Body of pancreas (tissue), 4 donors: ENCODE data around the gene LRSAM1. TPM values are rescaled to one million over a fixed set of nuclear protein-coding genes. Genes with fewer than 3 reads are reported as not detected.

Source experiments
- ATAC-seq: fragments of 150-250 bp; one replicate; pipeline ENCODE4 v1.9.1; 2016
- DNase-seq, 4 donors: peaks; one replicate each; pipeline ENCODE4 v3.0.0-alpha.2; 2019
- H3K27ac ChIP-seq, 4 donors: fragments of 200-600 bp; sonication (generic); 1 replicate in 3 of 4; 2 replicates in 1 of 4; pipeline versions ENCODE4 v1.5.1 to v1.6.1; 2016 to 2019; ENCODE audit warnings: mild to moderate bottlenecking in 1 of 4, mixed read lengths in 1 of 4, moderate library complexity in 1 of 4
- H3K27me3 ChIP-seq, 2 donors: fragments of 200-600 bp; sonication (generic); one replicate each; pipeline ENCODE4 v1.6.0; 2016; ENCODE audit warnings: mild to moderate bottlenecking in 1 of 2
- H3K36me3 ChIP-seq, 2 donors: fragments of 200-600 bp; sonication (generic); replicated peaks in 1 of 2; 2 replicates each; pipeline ENCODE4 v1.5.1; 2016; ENCODE audit warnings: low read depth in 2 of 2; ENCODE audit not compliant: insufficient read depth in 1 of 2
- H3K4me1 ChIP-seq: fragments of 200-600 bp; sonication (generic); one replicate; pipeline ENCODE4 v1.6.0; 2016
- H3K4me3 ChIP-seq, 2 donors: fragments of 200-600 bp; sonication (generic); 1 replicate in 1 of 2; 2 replicates in 1 of 2; pipeline ENCODE4 v1.5.1; 2016 to 2019
- H3K9me3 ChIP-seq, 3 donors: fragments of 200-600 bp; sonication (generic); 1 replicate in 2 of 3; 2 replicates in 1 of 3; pipeline ENCODE4 v1.5.1; 2016
- CTCF ChIP-seq, 7 experiments: fragments of 450-650 bp in 4 of 7; fragments of 200-600 bp in 3 of 7; sonication (generic) in 3 of 7; IDR thresholded peaks; one replicate each; pipeline ENCODE4 v1.5.1; 2016 to 2019; ENCODE audit warnings: antibody characterized with exemption in 7 of 7
- POLR2A ChIP-seq, 3 donors: fragments of 450-650 bp; IDR thresholded peaks; one replicate each; pipeline ENCODE4 v1.6.1; 2016; ENCODE audit warnings: antibody characterized with exemption in 3 of 3, mild to moderate bottlenecking in 2 of 3
- WGBS, 2 donors: methylation state at CpG; one replicate each; pipeline ENCODE4 v1.1.5; 2017; 5-methylcytosine and 5-hydroxymethylcytosine counted together
- intact Hi-C: fragments of 100-400 bp; cut with DNase I; formaldehyde crosslinking; loops from one replicate; pipeline ENCODE4 v1.15.1; 2023
- total RNA-seq, 2 donors: library from RNA; depleted of rRNA; stranded (reverse); fragments of >200 nt; gene quantifications; one replicate each; pipeline ENCODE4 v1.1.0, GENCODE V29; 2016

Gene LRSAM1
- total RNA-seq, 2 donors from 2014 or later, result 9.6 to 26.0 TPM

- no peak for TF ChIP-seq POLR2A (IDR thresholded peaks at IDR 0.05)
- no peak for TF ChIP-seq CTCF (IDR thresholded peaks at IDR 0.05)
- Histone ChIP-seq H3K4me3 (no peak overlapping the region), H3K4me1 (no peaks in the 10 kb centered on the region), H3K36me3 (peaks cover 29 to 41% of the 10 kb centered on the region in 2 donors), H3K27me3 (no peaks in the 10 kb centered on the region), H3K9me3 (no peaks in the 10 kb centered on the region), H3K27ac (peak overlapping the region in 3 of 4 donors; percentile 19 to 48 (median 19))
- DNase-seq, result no peak
- intact Hi-C loops, result loop anchor here (5.0 kb wide), 1 partner anchor 73 kb away; no protein-coding TSS in a partner anchor
- WGBS, 2 donors, result 46 to 47% methylated on average over 9 to 13 of the region's 13 CpGs
- no peak for ATAC-seq
Observed at GRCh38 chr9:127509261-127509954, 58.1 kb downstream of the LRSAM1 start.

GRCh38 chr9:127509955-127510299 lies 58.6 kb downstream of the LRSAM1 start:
- Histone ChIP-seq H3K9me3 (no peaks in the 10 kb centered on the region), H3K27ac (peak overlapping the region in 3 of 4 donors; percentile 19 to 48 (median 19)), H3K27me3 (no peaks in the 10 kb centered on the region), H3K36me3 (peaks cover 33 to 40% of the 10 kb centered on the region in 2 donors), H3K4me1 (no peaks in the 10 kb centered on the region), H3K4me3 (no peak overlapping the region)
- TF ChIP-seq CTCF (IDR thresholded peaks at IDR 0.05), result no peak
- no peak for TF ChIP-seq POLR2A (IDR thresholded peaks at IDR 0.05)
- ATAC-seq, result no peak
- 56 to 80% methylated on average over 15 of the region's 15 CpGs for WGBS, 2 donors
- no peak for DNase-seq
- intact Hi-C loops, result loop anchor here (5.0 kb wide), 1 partner anchor 72 kb away; no protein-coding TSS in a partner anchor

GRCh38 chr9:127514468-127514867 lies 63.2 kb downstream of the LRSAM1 start:
- intact Hi-C loops, result no loop called here
- WGBS, 2 donors, result 64 to 84% methylated on average over 2 of the region's 2 CpGs
- ATAC-seq (no peak), DNase-seq (no peak)
- TF ChIP-seq CTCF (IDR thresholded peaks at IDR 0.05) (no peak), POLR2A (IDR thresholded peaks at IDR 0.05) (no peak)
- Histone ChIP-seq H3K9me3 (no peaks in the 10 kb centered on the region), H3K27ac (no peak overlapping the region), H3K27me3 (no peaks in the 10 kb centered on the region), H3K36me3 (peaks cover 29 to 32% of the 10 kb centered on the region in 2 donors), H3K4me1 (no peaks in the 10 kb centered on the region), H3K4me3 (no peak overlapping the region)

GRCh38 chr9:127516835-127517607 lies 65.7 kb downstream of the LRSAM1 start:
- Histone ChIP-seq H3K9me3 (no peaks in the 10 kb centered on the region), H3K4me1 (peaks cover 14% of the 10 kb centered on the region), H3K4me3 (no peak overlapping the region), H3K27ac (no peak overlapping the region), H3K36me3 (peaks cover 29 to 32% of the 10 kb centered on the region in 2 donors), H3K27me3 (no peaks in the 10 kb centered on the region)
- no peak for ATAC-seq
- intact Hi-C loops, result no loop called here
- peak in 1 of 4 donors; percentile 12 for DNase-seq
- 88 to 89% methylated on average over 19 to 26 of the region's 26 CpGs for whole genome bisulfite sequencing, 2 donors
- no peak for TF ChIP-seq POLR2A (IDR thresholded peaks at IDR 0.05)
- no peak for TF ChIP-seq CTCF (IDR thresholded peaks at IDR 0.05)
